ENCODE data around the gene ZSCAN2.
"Not testable (repeated sequence)": the region's sequence is repeated elsewhere in the genome, so short reads cannot be mapped to it uniquely, and the experiment has no call there.

- TF ChIP-seq CTCF (IDR thresholded peaks at IDR 0.05; ENCODE audit: insufficient read depth, low read depth, low read length); EZH2 (IDR thresholded peaks at IDR 0.05; ENCODE audit: insufficient read depth, low read length): not testable (repeated sequence)
These were observed 16.9 kb upstream of the ZSCAN2 start for GRCh38 chr15:84583921-84584320.

Data from astrocyte (in vitro differentiated cells and primary cell).